Ureter (tissue), 1 donor: ENCODE data around the gene DIAPH1. TPM values are rescaled to one million over a fixed set of nuclear protein-coding genes. Genes with fewer than 3 reads are reported as not detected.
A peak's percentile ranks its signal among the peaks of the same experiment; 100 is the strongest.

Source experiments
- DNase-seq: peaks from one replicate; pipeline ENCODE4 v3.0.0-alpha.2; 2020; ENCODE audit warnings: low spot score
- total RNA-seq: library from RNA; stranded (reverse); gene quantifications from one replicate; pipeline ENCODE4 v1.2.4, GENCODE V29; 2023
- donor health status: DM: yes; HTN: yes; CAD: no.

The DIAPH1 gene
- total RNA-seq, 1 donor from 2014 or later: 86.5 TPM

DNA sequence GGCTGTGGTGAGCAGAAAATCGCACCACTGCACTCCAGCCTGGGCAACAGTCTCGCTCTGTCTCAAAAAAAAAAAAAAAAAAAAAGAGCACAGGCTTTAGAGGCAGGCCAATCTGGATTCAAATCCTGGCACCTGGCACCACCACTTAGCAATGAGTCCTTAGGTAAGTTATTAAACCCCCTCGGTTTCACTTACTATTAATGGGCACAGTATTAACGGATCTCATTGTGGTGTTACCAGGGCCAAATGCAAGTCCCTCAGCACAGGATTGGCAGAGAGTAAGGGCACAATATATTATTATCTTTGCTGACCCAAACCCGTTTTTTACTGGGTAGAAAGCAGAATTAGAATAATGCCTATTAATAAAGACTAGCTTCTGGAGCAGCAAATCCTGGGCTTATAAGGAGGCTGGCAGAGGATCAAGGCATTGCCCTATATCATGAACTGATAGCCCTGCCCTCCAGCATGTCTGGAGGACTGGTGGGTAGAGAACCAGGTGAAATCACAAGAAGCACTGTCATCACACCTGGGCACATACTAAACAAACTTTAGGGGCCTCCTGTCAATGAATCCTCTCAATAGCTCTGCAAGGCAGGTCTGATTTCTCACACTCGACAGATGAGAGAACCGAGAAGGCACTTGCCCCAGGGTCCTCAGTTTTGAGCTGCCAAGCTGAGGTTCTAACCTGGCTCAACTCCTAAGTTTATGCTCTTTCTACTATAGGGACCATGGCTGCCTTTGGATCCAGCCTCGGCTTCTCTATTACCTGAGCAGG, 112.2 kb downstream of the DIAPH1 start:
- no peak for DNase-seq

DNA sequence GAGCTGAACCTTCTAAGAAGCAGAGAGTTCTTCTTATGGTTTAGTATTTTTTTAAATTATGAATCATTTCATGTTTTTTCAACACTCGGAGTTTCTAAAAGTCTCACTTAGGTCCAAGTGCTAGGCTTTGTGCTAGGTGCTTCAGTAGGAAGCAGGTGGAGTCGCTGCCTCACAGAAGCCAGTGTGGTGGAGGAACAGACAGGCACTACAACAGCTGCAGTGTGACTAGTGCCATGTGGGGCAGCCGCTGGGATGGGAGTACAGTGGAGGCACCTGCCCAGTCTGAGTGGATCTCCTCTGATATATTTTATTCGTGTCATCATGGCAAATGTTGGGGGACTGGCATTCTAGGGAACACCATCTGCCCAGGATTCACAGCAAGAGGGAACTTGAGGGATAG, 114.6 kb downstream of the DIAPH1 start:
- DNase-seq: no peak

DNA sequence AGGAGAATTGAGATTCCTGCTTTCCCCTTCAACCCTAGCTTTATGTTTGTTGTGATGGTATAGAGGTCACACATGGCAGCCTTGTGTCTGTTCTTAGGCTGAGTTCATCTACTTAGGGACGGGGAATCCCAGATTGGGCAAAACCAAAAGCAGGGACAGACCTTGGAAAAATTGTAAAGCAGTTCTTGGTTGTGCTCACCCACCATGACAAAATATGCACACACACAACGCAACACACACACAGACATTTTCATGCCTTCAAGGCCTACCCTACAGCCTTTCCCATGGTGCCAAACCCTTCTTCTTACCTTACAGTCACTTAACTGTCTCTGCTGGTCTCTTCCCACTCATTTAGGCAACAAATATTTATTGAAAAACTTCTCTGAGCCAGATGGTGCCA, 115.1 kb downstream of the DIAPH1 start:
- no peak for DNase-seq

DNA sequence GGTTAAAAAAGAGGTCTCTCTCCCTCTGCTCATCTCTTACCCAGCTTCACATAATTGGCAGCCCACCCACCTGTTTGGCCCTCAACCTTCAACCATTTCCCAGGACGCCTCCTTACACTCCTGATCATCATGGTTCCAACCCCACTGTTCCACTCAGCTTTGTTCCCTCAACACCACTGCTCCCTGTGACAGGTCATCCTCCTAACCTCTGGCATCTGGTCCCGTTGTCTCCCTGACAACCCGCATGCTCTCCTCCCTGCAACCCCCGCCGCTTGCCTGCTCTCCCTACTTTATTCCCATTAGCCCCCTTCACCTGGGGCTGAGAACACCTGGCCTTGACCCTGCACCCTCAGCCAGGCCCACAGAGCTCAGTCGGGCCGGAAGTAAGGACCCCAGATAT, 117.0 kb downstream of the DIAPH1 start:
- no peak for DNase-seq

DNA sequence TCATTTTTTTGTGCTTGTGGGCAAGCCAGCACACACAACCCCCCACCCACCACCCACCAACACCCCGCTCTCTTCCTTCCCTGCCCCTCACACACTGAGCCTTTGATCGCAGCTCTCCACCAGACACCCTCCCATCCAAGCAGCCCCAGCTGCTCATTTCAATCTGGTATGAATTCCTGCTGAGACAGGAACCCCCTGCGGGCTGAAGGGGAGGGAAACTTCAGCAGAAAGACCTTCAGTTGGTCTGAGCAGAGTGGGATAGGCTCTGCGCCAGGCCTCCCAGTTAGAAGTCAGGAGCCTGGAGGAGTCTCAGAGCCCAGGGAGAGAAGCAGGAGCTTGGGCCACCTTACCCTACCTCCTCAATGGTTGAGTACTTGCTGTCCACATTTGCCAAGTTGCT, 122.8 kb downstream of the DIAPH1 start:
- no peak for DNase-seq

DNA sequence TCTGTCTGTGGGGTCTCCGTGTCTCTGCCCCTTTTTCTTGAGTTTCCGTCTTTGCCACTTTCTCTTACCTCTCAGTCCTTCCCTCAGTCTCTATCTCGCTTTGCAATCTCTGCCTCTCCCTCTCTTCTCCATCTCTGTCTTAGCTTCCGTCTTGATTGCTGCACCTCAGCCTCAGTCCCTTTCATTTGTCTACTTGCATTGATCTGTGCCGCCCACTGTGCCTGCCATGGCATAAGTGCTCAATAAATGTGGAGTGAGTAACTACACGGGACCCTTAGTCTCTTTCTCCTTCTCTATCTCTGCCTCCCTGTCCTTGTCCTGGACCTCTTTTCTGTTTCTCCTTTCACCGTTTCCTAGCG, 123.4 kb downstream of the DIAPH1 start:
- DNase-seq: no peak

DNA sequence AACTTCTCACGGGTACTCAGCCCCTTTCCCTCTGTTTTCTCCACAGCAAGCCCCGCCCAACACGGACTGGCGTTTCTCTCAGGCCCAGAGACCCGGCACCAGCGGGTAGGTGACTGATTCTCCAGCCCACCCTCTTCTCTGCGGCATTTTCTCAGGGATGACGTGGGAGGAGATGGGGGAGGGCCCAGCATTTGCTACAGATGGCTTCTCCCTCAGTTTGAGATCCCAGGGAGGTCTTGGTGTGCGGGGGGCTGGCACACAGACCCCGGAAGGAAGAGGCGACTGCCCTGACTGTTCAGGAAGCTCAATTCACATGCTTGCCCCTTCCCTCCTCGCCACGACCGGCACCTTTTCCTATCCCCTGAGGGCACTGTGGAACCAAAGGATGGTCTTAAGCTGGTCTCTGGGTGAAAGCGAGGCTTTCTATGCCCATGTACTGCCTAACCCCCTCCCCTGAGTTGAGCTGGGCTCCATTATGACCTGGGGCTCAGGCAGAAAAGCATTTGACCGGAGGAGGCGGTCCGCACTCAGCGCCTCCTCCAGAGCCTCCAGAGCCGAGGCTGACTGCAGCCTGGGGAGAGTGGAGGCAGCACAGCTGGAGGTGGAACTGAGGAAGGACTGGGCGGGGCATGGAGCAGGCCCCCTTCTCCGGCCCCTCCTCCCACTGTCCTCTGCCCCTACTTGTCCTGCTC, 123.9 kb downstream of the DIAPH1 start:
- no peak for DNase-seq

DNA sequence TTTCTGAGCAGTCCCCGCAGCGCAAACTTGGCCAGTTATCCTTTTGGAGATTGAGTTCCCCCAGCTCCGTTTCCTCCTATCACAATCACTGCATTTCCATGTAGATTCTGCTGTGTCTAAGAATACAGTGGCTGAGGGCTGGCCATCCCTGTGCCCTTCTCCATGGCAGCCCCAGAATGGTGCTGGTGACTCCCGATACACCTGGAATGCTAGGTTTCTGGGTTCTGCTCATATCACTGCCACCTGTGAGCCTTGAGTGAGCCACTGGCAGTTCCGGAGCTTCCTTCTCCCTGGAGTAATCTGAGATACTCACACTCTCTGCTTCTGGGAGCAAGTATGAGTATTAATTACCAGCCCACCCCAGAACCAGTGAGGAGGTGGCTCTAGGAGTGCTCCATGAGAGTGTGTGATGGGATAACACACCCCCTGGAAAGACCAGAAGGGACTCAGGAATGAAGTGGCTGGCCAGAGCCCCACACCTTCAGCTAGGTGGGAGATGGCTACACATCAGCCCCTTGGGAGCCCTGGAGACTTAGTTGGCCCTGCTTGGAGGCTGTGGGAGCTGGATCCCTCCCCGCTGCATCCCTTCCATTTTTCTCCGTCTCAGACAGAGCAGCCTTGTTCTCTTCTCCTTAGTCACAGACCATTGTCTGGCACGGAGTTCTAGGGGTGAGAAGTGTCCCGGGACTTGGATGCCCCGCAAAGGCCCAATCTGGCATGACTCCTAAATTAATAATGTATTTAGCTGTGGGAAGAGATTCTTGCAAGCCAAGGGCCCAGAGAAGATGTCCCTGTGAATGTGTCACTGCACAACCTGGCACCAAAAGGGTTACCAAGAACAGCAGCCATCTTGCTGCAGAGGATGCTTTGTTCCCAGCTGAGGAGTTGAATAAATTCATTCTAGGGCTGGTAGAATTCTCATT, 125.0 kb downstream of the DIAPH1 start:
- no peak for DNase-seq

DNA sequence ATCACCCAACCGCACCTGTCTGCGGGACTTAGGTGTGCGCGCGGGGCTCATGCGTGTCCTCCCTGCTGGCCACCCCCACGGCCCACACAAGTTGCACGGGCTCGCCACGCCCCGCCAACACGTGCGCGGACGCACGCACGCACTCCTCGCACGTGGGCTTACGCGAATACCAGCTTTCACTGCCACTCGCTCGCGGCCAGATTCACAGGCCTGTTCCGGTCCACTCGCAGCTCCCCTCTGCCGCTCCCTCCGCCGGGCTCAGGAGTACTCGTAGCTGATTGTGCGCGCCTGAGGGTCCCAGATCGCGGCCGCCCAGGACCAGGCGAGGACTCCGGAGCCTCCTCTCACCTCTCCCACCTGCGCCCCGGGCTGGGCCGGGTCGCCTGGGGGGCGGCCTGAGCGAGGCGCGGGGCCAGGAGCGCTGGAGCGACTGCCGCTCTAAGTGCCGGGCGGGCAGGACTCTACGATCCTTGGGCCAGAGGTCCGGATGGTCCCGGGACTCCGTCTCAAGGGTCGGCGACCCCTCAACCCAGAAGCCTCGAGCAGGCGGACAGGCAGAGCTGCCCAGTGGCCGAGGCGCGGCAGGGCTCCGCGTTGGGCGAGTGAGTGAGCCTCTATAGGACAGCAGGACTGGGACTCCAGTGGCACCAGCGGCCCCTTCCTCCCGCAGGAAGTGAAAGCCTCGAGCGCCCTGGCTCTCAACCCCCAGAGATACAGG, 126.5 kb downstream of the DIAPH1 start:
- DNase-seq: peak; percentile 42

DNA sequence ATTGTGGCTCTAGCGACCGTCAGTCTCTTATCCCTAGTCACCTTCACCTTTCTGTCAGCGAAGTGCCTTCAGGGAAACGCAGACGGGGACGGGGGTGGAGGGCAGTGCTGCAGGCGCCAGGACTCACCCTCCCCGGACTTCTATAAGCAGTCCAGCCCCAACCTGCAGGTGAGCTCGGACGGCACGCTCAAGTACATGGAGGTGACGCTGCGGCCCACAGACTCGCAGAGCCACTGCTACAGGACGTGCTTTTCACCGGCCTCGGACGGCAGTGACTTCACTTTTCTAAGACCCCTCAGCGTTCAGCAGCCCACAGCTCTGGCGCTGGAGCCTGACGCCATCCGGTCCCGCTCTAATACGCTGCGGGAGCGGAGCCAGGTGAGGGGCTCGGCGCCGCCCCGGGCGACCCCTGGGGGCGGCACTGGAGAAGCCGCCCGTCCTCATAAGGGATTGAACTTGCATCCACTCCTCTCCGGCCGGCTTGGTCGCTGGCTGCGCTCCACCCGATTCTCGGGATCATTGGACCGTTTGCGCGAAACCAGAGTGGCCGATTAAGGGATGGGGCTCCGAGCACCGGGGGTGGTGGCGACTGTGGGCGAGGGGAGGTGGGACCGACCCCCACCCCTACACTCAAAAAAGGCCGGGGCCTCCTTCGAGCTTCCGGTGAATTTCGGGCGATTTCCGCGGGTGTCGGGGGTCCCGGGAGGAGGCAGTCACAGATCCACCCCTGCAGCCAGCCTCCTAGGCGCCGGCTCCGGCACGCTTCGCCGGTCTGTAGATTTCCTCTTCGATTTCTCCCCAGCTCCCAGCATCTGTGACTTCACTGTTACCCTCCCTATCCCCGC, 127.3 kb downstream of the DIAPH1 start:
- peak; percentile 40 for DNase-seq

DNA sequence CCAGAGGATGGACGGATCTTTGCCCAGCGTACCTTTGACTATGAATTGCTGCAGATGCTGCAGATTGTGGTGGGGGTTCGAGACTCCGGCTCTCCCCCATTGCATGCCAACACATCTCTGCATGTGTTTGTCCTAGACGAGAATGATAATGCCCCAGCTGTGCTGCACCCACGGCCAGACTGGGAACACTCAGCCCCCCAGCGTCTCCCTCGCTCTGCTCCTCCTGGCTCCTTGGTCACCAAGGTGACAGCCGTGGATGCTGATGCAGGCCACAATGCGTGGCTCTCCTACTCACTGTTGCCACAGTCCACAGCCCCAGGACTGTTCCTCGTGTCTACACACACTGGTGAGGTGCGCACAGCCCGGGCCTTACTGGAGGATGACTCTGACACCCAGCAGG, 128.0 kb downstream of the DIAPH1 start:
- DNase-seq: no peak

DNA sequence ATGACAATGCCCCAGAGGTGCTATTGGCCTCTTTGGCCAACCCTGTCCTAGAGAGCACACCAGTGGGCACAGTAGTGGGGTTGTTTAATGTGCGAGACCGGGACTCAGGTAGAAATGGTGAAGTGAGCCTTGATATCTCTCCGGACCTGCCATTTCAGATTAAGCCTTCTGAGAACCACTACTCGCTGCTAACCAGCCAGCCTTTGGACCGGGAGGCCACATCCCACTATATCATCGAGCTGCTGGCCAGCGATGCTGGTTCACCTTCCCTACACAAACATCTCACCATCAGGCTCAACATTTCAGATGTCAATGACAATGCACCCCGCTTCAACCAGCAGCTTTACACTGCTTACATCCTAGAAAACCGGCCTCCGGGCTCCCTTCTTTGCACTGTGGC, 128.5 kb downstream of the DIAPH1 start:
- no peak for DNase-seq

DNA sequence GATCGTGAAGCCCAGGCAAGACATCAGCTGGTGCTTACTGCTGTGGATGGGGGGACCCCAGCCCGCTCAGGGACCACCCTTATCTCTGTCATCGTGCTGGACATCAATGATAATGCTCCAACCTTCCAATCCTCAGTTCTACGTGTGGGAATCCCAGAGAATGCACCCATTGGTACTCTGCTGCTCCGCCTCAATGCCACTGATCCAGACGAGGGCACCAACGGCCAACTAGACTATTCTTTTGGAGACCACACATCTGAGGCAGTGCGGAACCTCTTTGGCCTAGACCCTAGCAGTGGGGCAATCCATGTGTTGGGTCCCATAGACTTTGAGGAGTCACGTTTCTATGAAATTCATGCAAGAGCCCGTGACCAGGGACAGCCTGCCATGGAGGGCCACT, 129.0 kb downstream of the DIAPH1 start:
- DNase-seq: no peak

DNA sequence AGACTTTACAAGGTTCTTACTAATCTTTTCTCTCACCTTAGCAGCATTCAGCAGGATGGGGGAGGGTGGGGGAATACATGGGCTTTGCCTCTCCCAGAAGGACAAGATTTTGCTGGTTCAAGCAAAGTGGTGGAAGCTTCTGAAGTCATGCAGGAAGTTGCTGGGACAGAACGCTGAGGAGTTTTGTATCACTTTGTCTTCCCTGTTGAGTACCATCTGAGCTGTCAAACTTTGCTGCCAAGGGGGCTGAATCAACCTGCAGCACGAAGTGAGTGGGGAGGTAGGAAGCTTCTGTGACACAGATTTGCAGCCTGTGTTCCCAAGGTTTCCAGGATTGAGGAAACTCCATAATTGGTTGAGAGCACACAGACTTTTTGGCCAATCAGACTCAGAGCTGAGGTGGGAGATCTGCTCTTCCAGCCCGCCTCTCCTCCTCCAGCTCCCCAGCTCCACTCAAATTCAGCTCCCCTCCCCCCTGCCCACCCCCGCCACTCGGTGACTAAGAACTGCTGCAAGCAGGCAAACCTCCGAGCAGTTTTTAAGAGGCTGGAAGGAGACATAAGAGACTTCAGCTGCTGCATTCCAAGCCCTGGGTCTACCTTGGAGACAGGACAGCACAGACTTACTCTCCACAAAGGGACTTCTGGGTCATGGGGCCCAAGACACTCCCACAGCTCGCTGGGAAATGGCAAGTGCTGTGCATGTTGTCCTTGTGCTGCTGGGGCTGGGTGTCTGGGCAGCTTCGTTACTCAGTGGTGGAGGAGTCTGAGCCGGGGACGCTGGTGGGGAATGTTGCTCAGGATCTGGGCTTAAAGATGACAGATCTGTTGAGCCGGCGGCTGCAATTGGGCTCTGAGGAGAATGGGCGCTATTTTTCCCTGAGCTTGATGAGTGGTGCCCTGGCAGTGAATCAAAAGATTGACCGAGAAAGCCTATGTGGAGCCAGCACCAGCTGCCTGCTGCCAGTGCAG, 129.9 kb downstream of the DIAPH1 start, which contains the start of gene PCDHGC5:
PCDHGC5 (plus strand) TSS at position 491 of the 971 bp plus-strand sequence; CDS start at position 651, 160 bp downstream.
- no peak for DNase-seq

DNA sequence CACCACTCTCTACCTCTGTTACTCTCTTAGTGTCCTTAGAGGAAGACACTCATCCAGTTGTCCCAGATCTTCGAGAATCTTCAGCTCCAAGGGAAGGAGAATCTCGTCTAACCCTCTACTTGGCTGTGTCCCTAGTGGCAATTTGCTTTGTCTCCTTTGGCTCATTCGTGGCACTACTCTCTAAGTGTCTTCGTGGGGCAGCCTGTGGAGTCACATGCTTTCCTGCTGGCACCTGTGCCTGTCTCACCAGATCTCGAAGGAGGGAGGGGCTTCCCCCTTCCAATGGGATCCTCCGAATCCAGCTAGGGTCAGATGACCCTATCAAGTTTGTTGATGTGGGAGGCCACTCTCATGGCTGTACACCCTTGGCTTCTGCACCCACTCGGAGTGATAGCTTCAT, 131.7 kb downstream of the DIAPH1 start:
- no peak for DNase-seq

DNA sequence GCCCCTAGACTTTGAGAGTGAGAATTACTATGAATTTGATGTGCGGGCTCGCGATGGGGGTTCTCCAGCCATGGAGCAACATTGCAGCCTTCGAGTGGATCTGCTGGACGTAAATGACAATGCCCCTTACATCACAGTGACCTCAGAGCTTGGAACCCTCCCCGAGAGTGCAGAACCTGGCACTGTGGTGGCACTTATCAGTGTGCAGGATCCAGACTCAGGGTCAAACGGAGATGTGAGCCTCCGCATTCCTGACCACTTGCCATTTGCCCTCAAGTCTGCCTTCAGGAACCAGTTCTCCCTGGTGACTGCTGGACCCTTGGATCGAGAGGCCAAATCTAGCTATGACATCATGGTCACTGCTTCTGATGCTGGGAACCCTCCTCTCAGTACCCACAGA, 132.7 kb downstream of the DIAPH1 start:
- no peak for DNase-seq

DNA sequence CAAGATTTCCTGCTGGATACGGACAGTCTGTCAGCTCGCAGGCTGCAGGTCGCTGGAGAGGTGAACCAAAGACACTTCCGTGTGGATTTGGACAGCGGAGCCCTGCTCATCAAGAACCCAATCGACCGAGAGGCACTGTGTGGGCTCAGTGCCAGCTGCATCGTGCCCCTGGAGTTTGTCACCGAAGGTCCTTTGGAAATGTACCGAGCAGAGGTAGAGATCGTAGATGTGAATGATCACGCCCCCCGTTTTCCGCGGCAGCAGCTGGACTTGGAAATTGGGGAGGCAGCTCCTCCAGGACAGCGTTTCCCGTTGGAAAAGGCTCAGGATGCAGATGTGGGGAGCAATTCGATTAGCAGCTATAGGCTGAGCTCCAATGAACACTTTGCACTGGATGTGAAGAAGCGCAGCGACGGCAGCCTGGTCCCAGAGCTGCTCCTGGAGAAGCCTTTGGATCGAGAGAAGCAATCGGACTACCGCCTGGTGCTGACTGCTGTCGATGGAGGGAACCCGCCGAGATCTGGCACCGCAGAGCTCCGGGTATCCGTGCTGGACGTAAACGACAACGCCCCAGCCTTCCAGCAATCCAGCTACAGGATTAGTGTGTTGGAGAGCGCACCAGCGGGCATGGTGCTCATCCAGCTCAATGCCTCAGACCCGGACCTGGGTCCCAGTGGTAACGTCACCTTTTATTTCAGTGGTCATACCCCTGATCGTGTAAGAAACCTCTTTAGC, 133.3 kb downstream of the DIAPH1 start:
- no peak for DNase-seq

DNA sequence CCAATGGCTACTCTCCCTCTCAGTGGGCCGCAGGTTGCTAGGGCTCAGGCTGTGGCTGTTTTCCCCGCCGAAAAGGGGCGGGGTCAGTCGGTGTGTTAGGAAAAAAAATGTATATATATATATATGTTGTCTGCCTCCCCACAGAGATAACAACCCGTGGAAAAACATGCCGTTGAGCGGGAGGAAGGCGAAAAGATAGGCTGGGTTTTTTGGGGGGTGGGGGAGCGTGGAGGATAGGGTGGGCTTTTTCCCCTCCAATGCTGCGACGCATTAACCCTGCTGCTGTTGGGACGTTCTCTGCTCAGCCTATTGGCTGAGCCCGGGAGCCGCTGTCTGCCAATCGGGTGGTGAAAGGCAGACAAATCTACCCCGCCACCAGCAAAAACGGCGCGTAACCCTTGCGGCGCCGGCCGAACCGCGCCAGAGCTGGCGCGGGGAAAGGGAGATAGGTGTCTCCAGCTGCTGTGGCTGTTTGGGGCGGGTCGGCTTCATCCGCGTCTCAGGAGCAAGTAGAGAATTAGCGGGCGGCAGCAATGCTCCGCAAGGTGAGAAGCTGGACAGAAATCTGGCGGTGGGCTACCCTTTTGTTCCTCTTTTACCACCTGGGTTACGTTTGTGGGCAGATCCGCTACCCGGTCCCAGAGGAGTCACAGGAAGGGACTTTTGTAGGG, 134.0 kb downstream of the DIAPH1 start, which contains the start of gene PCDHGC4:
PCDHGC4 (plus strand) TSS at position 390 of the 671 bp plus-strand sequence; CDS start at position 534, 144 bp downstream.
- no peak for DNase-seq
